Spleen (tissue), 11 donors: Measurements from ENCODE around the gene TBC1D8. TPM values are rescaled to one million over a fixed set of nuclear protein-coding genes. Genes with fewer than 3 reads are reported as not detected.

Source experiments
- DNase-seq: peaks from one replicate; pipeline ENCODE4 v3.0.0-alpha.2; 2020
- H3K27ac ChIP-seq, 8 donors: fragments of 200-600 bp; sonication (generic) in 7 of 8; 1 replicate in 4 of 8; 2 replicates in 4 of 8; pipeline versions ENCODE4 v1.5.0 to v1.8.0; 2016 to 2021; ENCODE audit warnings: inconsistent platforms in 4 of 8, mild to moderate bottlenecking in 4 of 8, moderate library complexity in 1 of 8
- H3K27me3 ChIP-seq, 7 donors: fragments of 200-600 bp; sonication (generic) in 6 of 7; replicated peaks in 1 of 7; 1 replicate in 4 of 7; 2 replicates in 3 of 7; pipeline versions ENCODE4 v1.5.0 to v1.8.0; 2016 to 2021; ENCODE audit warnings: inconsistent platforms in 3 of 7, mild to moderate bottlenecking in 1 of 7
- H3K36me3 ChIP-seq, 6 donors: fragments of 200-600 bp; sonication (generic) in 5 of 6; 1 replicate in 4 of 6; 2 replicates in 2 of 6; pipeline versions ENCODE4 v1.5.0 to v1.8.0; 2016 to 2021; ENCODE audit warnings: inconsistent platforms in 2 of 6
- H3K4me1 ChIP-seq, 6 donors: fragments of 200-600 bp; sonication (generic) in 5 of 6; 1 replicate in 3 of 6; 2 replicates in 3 of 6; pipeline versions ENCODE4 v1.5.0 to v1.8.0; 2016 to 2021; ENCODE audit warnings: inconsistent platforms in 3 of 6
- H3K4me3 ChIP-seq, 8 donors: fragments of 200-600 bp; sonication (generic) in 7 of 8; 1 replicate in 4 of 8; 2 replicates in 4 of 8; pipeline versions ENCODE4 v1.5.0 to v1.8.0; 2016 to 2021; ENCODE audit warnings: inconsistent platforms in 4 of 8, mild to moderate bottlenecking in 4 of 8, moderate library complexity in 2 of 8
- H3K9me3 ChIP-seq, 8 donors: fragments of 200-600 bp; sonication (generic) in 7 of 8; 1 replicate in 4 of 8; 2 replicates in 4 of 8; pipeline versions ENCODE4 v1.5.0 to v1.8.0; 2016 to 2021; ENCODE audit warnings: inconsistent platforms in 4 of 8
- CTCF ChIP-seq, 11 experiments: fragments of 200-600 bp in 7 of 11; fragments of 450-650 bp in 4 of 11; sonication (generic) in 4 of 11; IDR thresholded peaks in 8 of 11; conservative IDR thresholded peaks in 3 of 11; 1 replicate in 7 of 11; 2 replicates in 4 of 11; pipeline versions ENCODE4 v1.4.0 to v1.8.0; 2016 to 2021; ENCODE audit warnings: antibody characterized with exemption in 11 of 11, inconsistent platforms in 4 of 11, mild to moderate bottlenecking in 1 of 11
- POLR2A ChIP-seq, 3 donors: fragments of 450-650 bp; IDR thresholded peaks; one replicate each; pipeline ENCODE4 v1.5.1; 2017; ENCODE audit warnings: antibody characterized with exemption in 3 of 3, mild to moderate bottlenecking in 1 of 3
- POLR2AphosphoS5 ChIP-seq, 3 donors: sonication (generic); formaldehyde crosslinking; IDR thresholded peaks; one replicate each; pipeline ENCODE4 v1.5.1; 2017; ENCODE audit warnings: antibody characterized with exemption in 3 of 3
- WGBS, 5 donors: extraction: QIAGEN DNeasy Blood & Tissue Kit in 3 of 5; methylation state at CpG; one replicate each; pipeline versions ENCODE4 v1.1.5 to v1.1.7; 2013 to 2018; 5-methylcytosine and 5-hydroxymethylcytosine counted together
- intact Hi-C: fragments of 100-400 bp; cut with DNase I; formaldehyde crosslinking; loops from one replicate; pipeline ENCODE4 v1.15.0; 2023; ENCODE audit warnings: low total_unique reads
- polyA plus RNA-seq, 3 donors: library from polyadenylated mRNA; stranded (reverse); fragments of 200-250 nt; gene quantifications; one replicate each; pipeline ENCODE4 v1.2.1, GENCODE V29; 2013
- total RNA-seq, 7 donors: library from RNA; depleted of rRNA in 3 of 7; stranded (reverse); fragments of >200 nt in 3 of 7; fragmentation: NEBNext Ultra II Directional in 4 of 7; extraction: Animal tissue kit (Norgen Biotek cat#: 25700) in 4 of 7; gene quantifications; one replicate each; pipeline versions ENCODE4 v1.1.0 to v1.2.1, GENCODE V29; 2016 to 2021
- donor health status: healthy with polysubstance abuse.
- donor health status: DM: no; HTN: no; CAD: no; lungs with moderate emphysema.
- donor health status: DM: no; HTN: no; CAD: no.
- donor health status: Bipolar disorder and iron deficiency.
- donor health status: healthy.
- donor health status: DM: no; HTN: no; CAD: no.
- donor health status: DM: yes; HTN: yes; CAD: no.

The TBC1D8 gene
- total and polyA plus RNA-seq, 10 donors: 7.2 to 104 (median 40.5) TPM

GRCh38 chr2:101014264-101014857 lies 136.8 kb downstream of the TBC1D8 start:
- 93 to 98% (median 95%) methylated on average over 6 of the region's 6 CpGs for WGBS, 5 donors
- DNase-seq: no peak
- Histone ChIP-seq H3K9me3 (no peaks in the 10 kb centered on the region), H3K4me1 (peaks cover 0 to 20% (median 4%) of the 10 kb centered on the region in 6 donors), H3K4me3 (no peak overlapping the region), H3K27me3 (no peaks in the 10 kb centered on the region), H3K36me3 (peaks cover 0 to 79% (median 37%) of the 10 kb centered on the region in 6 donors), H3K27ac (no peak overlapping the region)
- TF ChIP-seq POLR2AphosphoS5 (IDR thresholded peaks at IDR 0.05) (no peak), CTCF (IDR thresholded peaks at IDR 0.05 in 8 of 11, conservative IDR thresholded peaks at IDR 0.05 in 3 of 11) (no peak), POLR2A (IDR thresholded peaks at IDR 0.05) (no peak)
- intact Hi-C loops: loop anchor here (10.0 kb wide), 1 partner anchor 190 kb away; no protein-coding TSS in a partner anchor

- DNase-seq: no peak
- Histone ChIP-seq H3K27ac (peak overlapping the region in 1 of 8 donors; percentile 4), H3K9me3 (no peaks in the 10 kb centered on the region), H3K27me3 (no peaks in the 10 kb centered on the region), H3K36me3 (peaks cover 0 to 82% (median 48%) of the 10 kb centered on the region in 6 donors), H3K4me1 (peaks cover 0 to 28% (median 4%) of the 10 kb centered on the region in 6 donors), H3K4me3 (no peak overlapping the region)
- TF ChIP-seq CTCF (IDR thresholded peaks at IDR 0.05 in 8 of 11, conservative IDR thresholded peaks at IDR 0.05 in 3 of 11): peak; percentile 45 to 86 (median 78)
- no peak for TF ChIP-seq POLR2A (IDR thresholded peaks at IDR 0.05)
- 40 to 54% (median 46%) methylated on average over 5 of the region's 5 CpGs for WGBS, 5 donors
- intact Hi-C loops: loop anchor here (10.0 kb wide), 1 partner anchor 192 kb away; no protein-coding TSS in a partner anchor
These were observed 138.4 kb downstream of the TBC1D8 start for GRCh38 chr2:101012706-101013181.

GRCh38 chr2:101012054-101012705 lies 139.0 kb downstream of the TBC1D8 start:
- WGBS, 5 donors: 66 to 78% (median 69%) methylated on average over 8 of the region's 8 CpGs

More at GRCh38 chr2:101012054-101012705, 139.0 kb downstream of the TBC1D8 start:
- no peak for DNase-seq
- Histone ChIP-seq H3K4me3 (no peak overlapping the region), H3K27ac (peak overlapping the region in 1 of 8 donors; percentile 4), H3K36me3 (peaks cover 0 to 82% (median 54%) of the 10 kb centered on the region in 6 donors), H3K27me3 (no peaks in the 10 kb centered on the region), H3K9me3 (no peaks in the 10 kb centered on the region), H3K4me1 (peaks cover 0 to 33% (median 6%) of the 10 kb centered on the region in 6 donors)
- intact Hi-C loops: loop anchor here (10.0 kb wide), 1 partner anchor 193 kb away; no protein-coding TSS in a partner anchor
- TF ChIP-seq POLR2AphosphoS5 (IDR thresholded peaks at IDR 0.05) (no peak), CTCF (IDR thresholded peaks at IDR 0.05 in 8 of 11, conservative IDR thresholded peaks at IDR 0.05 in 3 of 11) (no peak), POLR2A (IDR thresholded peaks at IDR 0.05) (no peak)
